Ovary (tissue), 3 donors: ENCODE measurements around the gene TRIB2.

Experiments
- EP300 ChIP-seq: sonication (generic); formaldehyde crosslinking; IDR thresholded peaks from one replicate; pipeline ENCODE4 v1.6.1; 2017; ENCODE audit warnings: antibody characterized with exemption
- POLR2A ChIP-seq: fragments of 450-650 bp; IDR thresholded peaks from one replicate; pipeline ENCODE4 v1.6.1; 2017; ENCODE audit warnings: antibody characterized with exemption, mild to moderate bottlenecking, moderate library complexity
- TF ChIP-seq, protein P1 (sequence below), 3 donors: fragments of 450-650 bp in 2 of 3; fragments of 200-600 bp in 1 of 3; IDR thresholded peaks; one replicate each; pipeline versions ENCODE4 v1.5.1 to v1.8.0; 2016 to 2022; ENCODE audit warnings: antibody characterized with exemption in 3 of 3, mild to moderate bottlenecking in 1 of 3
- donor health status: DM: no; HTN: no; CAD: no.

DNA sequence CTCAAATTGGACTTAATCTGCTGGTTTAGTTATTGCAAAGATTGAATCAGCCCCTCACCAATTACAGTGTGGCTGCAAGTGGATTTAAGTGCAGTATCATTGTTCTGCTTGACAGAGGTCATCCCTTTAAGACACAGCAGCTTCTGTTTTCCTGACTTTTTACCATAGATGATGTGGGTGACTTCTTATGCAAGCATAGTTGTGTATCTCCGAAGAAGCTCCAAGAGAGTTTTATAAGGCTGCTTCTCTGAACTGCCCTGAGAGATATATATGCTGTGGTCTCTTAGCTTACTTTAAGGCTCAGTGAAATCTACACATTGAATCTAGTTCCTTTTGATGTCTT, 3.5 kb downstream of the TRIB2 start:
- TF ChIP-seq EP300 (no peak), POLR2A (no peak)
- TF ChIP-seq, protein P1, sequence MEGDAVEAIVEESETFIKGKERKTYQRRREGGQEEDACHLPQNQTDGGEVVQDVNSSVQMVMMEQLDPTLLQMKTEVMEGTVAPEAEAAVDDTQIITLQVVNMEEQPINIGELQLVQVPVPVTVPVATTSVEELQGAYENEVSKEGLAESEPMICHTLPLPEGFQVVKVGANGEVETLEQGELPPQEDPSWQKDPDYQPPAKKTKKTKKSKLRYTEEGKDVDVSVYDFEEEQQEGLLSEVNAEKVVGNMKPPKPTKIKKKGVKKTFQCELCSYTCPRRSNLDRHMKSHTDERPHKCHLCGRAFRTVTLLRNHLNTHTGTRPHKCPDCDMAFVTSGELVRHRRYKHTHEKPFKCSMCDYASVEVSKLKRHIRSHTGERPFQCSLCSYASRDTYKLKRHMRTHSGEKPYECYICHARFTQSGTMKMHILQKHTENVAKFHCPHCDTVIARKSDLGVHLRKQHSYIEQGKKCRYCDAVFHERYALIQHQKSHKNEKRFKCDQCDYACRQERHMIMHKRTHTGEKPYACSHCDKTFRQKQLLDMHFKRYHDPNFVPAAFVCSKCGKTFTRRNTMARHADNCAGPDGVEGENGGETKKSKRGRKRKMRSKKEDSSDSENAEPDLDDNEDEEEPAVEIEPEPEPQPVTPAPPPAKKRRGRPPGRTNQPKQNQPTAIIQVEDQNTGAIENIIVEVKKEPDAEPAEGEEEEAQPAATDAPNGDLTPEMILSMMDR (IDR thresholded peaks at IDR 0.05) = no peak
